Neural progenitor cell (in vitro differentiated cells): ENCODE data around the gene ETV7.

Experiments
- EZH2 ChIP-seq: fragments of 200-600 bp; sonication (generic); IDR thresholded peaks from 2 replicates; pipeline ENCODE4 v1.6.1; 2017; ENCODE audit warnings: antibody characterized with exemption, mild to moderate bottlenecking, moderate library complexity
- EZH2phosphoT487 ChIP-seq: fragments of 200-600 bp; sonication (generic); IDR thresholded peaks from 2 replicates; pipeline ENCODE4 v1.6.1; 2017; ENCODE audit warnings: antibody characterized with exemption
- TF ChIP-seq, protein P1 (sequence below): fragments of 200-600 bp; sonication (generic); IDR thresholded peaks from 2 replicates; pipeline ENCODE4 v1.5.1; 2017; ENCODE audit warnings: antibody characterized with exemption, mild to moderate bottlenecking

DNA sequence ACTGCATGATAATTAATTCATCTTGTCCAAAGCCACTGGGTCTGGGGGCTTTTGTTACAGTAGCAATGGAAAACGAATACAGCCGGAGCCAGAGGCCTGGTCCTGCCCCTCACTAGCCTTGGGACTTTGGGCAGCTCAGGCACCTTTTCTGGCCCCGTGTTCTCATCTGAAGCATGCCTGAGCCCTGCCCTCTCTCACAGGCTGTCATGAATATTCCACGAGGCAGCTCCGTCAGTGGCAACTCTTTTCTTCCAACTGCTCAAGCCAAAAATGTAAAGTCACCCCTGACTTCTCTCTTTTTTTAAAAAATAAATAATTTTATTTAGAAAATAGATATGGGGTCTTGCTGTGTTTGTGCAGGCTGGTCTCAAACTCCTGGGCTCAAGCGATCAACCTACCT, 56.1 kb downstream of the ETV7 start:
- TF ChIP-seq EZH2, result no peak
- TF ChIP-seq, protein P1, sequence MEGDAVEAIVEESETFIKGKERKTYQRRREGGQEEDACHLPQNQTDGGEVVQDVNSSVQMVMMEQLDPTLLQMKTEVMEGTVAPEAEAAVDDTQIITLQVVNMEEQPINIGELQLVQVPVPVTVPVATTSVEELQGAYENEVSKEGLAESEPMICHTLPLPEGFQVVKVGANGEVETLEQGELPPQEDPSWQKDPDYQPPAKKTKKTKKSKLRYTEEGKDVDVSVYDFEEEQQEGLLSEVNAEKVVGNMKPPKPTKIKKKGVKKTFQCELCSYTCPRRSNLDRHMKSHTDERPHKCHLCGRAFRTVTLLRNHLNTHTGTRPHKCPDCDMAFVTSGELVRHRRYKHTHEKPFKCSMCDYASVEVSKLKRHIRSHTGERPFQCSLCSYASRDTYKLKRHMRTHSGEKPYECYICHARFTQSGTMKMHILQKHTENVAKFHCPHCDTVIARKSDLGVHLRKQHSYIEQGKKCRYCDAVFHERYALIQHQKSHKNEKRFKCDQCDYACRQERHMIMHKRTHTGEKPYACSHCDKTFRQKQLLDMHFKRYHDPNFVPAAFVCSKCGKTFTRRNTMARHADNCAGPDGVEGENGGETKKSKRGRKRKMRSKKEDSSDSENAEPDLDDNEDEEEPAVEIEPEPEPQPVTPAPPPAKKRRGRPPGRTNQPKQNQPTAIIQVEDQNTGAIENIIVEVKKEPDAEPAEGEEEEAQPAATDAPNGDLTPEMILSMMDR, result no peak
- TF ChIP-seq EZH2phosphoT487, result no peak
